Activated T-cell treated with anti-CD3 and anti-CD28 coated beads for 24 hours (primary cell): ENCODE measurements around the gene BEX5.
"Not testable (repeated sequence)": the region's sequence is repeated elsewhere in the genome, so short reads cannot be mapped to it uniquely, and the experiment has no call there.

ENCODE experiments used
- DNase-seq: peaks from one replicate; pipeline ENCODE4 v3.0.0-alpha.2; 2020; ENCODE audit warnings: low read depth

BEX5 gene

GRCh38 chrX:102155806-102156179, at the start of gene BEX5:
Gene BEX5, minus strand, starts transcription at chrX:102155977. Its CDS starts 1,712 bp downstream, at chrX:102154265.
- DNase-seq = peak; percentile 24

GRCh38 chrX:102185967-102186720, 30.4 kb upstream of the BEX5 start:
- DNase-seq = no peak

GRCh38 chrX:102154900-102155805, 624 bp downstream of the BEX5 start:
- no peak for DNase-seq

GRCh38 chrX:102154218-102154860, 1.4 kb downstream of the BEX5 start:
- DNase-seq = no peak

- not testable (repeated sequence) for DNase-seq
Observed at GRCh38 chrX:102142274-102142673, 13.5 kb downstream of the BEX5 start, which contains the start of gene TCEAL6. Gene TCEAL6, minus strand, starts transcription at chrX:102142481.

GRCh38 chrX:102141631-102142030, 14.1 kb downstream of the BEX5 start:
- DNase-seq = not testable (repeated sequence)

GRCh38 chrX:102140876-102141275, 14.9 kb downstream of the BEX5 start:
- not testable (repeated sequence) for DNase-seq

- no peak for DNase-seq
Observed at GRCh38 chrX:102138064-102138463, 17.7 kb downstream of the BEX5 start.

- DNase-seq = no peak
Observed at GRCh38 chrX:102129473-102129872, 26.3 kb downstream of the BEX5 start.

- no peak for DNase-seq
Observed at GRCh38 chrX:102126863-102127262, 28.9 kb downstream of the BEX5 start.

- DNase-seq = not testable (repeated sequence)
Observed at GRCh38 chrX:102126080-102126818, 29.5 kb downstream of the BEX5 start.

GRCh38 chrX:102125436-102125835, 30.3 kb downstream of the BEX5 start, which contains the start of gene TCEAL2:
Gene TCEAL2, plus strand, starts transcription at chrX:102125679. Its CDS starts 1,152 bp downstream, at chrX:102126831.
- not testable (repeated sequence) for DNase-seq

- not testable (repeated sequence) for DNase-seq
Observed at GRCh38 chrX:102125014-102125413, 30.8 kb downstream of the BEX5 start.

- DNase-seq = no peak
Observed at GRCh38 chrX:102115748-102116147, 40.0 kb downstream of the BEX5 start.

GRCh38 chrX:102113367-102113766, 42.4 kb downstream of the BEX5 start:
- no peak for DNase-seq
